Dendritic cell treated with granulocyte-macrophage colony-stimulating factor and Interleukin-4, amounts not matched to agents 40 ng/mL and 50 ng/mL, for 4 days (primary cell): ENCODE measurements around the gene USP37.

Experiments used
- H3K27ac Mint-ChIP-seq: one replicate; pipeline ENCODE4 v1.8.0; 2022; ENCODE audit warnings: mild to moderate bottlenecking, mixed read lengths
- H3K27me3 Mint-ChIP-seq: one replicate; pipeline ENCODE4 v1.8.0; 2022; ENCODE audit warnings: mild to moderate bottlenecking, mixed read lengths
- H3K36me3 Mint-ChIP-seq: one replicate; pipeline ENCODE4 v1.8.0; 2022; ENCODE audit warnings: low read depth, mixed read lengths
- H3K4me1 Mint-ChIP-seq: one replicate; pipeline ENCODE4 v1.8.0; 2022; ENCODE audit warnings: low read depth, mixed read lengths
- H3K4me3 Mint-ChIP-seq: one replicate; pipeline ENCODE4 v1.8.0; 2022; ENCODE audit warnings: mild to moderate bottlenecking, moderate library complexity, mixed read lengths
- H3K9me3 Mint-ChIP-seq: one replicate; pipeline ENCODE4 v1.8.0; 2022; ENCODE audit warnings: mixed read lengths
- intact Hi-C: fragments of 100-400 bp; cut with micrococcal nuclease; formaldehyde crosslinking; loops from one replicate; pipeline ENCODE4 v1.15.0; 2022

Gene USP37, protein sequence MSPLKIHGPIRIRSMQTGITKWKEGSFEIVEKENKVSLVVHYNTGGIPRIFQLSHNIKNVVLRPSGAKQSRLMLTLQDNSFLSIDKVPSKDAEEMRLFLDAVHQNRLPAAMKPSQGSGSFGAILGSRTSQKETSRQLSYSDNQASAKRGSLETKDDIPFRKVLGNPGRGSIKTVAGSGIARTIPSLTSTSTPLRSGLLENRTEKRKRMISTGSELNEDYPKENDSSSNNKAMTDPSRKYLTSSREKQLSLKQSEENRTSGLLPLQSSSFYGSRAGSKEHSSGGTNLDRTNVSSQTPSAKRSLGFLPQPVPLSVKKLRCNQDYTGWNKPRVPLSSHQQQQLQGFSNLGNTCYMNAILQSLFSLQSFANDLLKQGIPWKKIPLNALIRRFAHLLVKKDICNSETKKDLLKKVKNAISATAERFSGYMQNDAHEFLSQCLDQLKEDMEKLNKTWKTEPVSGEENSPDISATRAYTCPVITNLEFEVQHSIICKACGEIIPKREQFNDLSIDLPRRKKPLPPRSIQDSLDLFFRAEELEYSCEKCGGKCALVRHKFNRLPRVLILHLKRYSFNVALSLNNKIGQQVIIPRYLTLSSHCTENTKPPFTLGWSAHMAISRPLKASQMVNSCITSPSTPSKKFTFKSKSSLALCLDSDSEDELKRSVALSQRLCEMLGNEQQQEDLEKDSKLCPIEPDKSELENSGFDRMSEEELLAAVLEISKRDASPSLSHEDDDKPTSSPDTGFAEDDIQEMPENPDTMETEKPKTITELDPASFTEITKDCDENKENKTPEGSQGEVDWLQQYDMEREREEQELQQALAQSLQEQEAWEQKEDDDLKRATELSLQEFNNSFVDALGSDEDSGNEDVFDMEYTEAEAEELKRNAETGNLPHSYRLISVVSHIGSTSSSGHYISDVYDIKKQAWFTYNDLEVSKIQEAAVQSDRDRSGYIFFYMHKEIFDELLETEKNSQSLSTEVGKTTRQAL

DNA sequence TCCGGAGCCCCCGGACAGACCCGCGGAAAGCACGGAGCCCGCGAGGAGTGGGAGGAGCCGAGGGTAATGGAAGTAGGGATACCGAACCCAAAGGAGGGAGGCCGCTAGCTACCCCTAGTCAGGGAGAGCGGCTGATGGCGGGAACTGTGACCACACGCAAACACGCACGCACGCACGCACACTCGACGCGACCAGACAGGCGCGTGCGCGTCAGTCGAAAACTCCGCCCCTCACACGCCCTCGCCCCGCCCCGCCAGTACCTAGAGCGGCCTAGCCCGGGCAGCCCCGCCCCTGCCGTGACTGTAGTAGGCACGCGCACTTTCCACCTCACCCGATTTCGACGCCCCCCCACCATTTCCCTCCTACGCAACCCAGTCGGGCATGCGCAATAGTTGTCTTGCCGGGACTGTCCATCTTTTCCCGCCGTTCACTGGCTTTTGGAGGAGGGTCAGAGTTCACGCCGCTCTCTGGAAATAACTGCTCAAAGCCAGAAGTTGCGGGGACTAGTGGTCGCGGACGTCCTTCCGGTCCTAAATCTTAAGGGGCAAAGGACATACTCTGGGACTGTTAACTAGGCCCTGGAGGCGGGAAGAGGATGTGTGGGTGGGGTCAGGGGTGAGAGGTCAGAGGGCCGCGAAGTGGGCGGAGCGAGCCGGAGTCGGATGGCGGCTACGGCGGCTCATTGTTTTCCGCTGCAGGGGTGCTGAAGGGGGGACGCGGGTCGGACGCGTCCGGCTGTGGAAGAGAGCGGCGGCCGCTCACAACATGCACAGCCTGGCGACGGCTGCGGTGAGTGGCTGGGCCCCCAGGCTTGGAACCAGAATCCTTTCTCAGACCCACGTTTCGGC lies at the start of gene USP37, which contains the start of gene CNOT9:
Gene USP37 (minus strand): TSS at position 162 of the 848 bp plus-strand sequence. CDS start 9,698 bp downstream, outside the sequence.
Gene CNOT9 (plus strand): TSS at position 650 of the 848 bp plus-strand sequence. CDS start 116 bp downstream, at position 766.
- peak within 1 kb of the TSS; percentile 98 for H3K4me3 Mint-ChIP-seq
- no peaks in the 10 kb centered on the region for H3K27me3 Mint-ChIP-seq
- H3K27ac Mint-ChIP-seq, result peak within 1 kb of the TSS; percentile 99
- H3K4me1 Mint-ChIP-seq, result peaks cover 46% of the 10 kb centered on the region
- intact Hi-C loops, result loop anchor here (5.0 kb wide), 1 partner anchor 296 kb away; the partner anchor contains the start of genes AAMP and PNKD
- peaks cover 52% of the 10 kb centered on the region for H3K36me3 Mint-ChIP-seq
- H3K9me3 Mint-ChIP-seq, result no peaks in the 10 kb centered on the region

DNA sequence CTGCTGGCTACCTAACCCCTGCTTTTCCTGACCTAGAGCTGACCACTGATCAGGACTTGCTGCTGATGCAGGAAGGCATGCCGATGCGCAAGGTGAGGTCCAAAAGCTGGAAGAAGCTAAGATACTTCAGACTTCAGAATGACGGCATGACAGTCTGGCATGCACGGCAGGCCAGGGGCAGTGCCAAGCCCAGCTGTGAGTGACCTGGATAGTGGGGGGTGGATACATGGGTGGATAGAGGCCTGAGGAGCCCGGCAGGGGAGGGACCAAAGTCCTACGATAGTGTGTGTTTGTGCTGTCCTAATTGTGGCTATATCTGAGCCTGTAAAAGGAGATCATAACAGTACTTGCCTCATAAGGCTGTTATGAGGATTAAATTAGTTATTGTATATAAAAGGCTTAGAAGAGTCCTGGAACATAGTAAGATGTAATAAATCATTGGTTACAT lies 47.7 kb upstream of the USP37 start:
- no peaks in the 10 kb centered on the region for H3K4me1 Mint-ChIP-seq
- peaks cover 2% of the 10 kb centered on the region for H3K27me3 Mint-ChIP-seq
- intact Hi-C loops, result no loop called here
- no peaks in the 10 kb centered on the region for H3K36me3 Mint-ChIP-seq
- H3K4me3 Mint-ChIP-seq, result no peak overlapping the region
- H3K27ac Mint-ChIP-seq, result no peak overlapping the region
- H3K9me3 Mint-ChIP-seq, result no peaks in the 10 kb centered on the region

DNA sequence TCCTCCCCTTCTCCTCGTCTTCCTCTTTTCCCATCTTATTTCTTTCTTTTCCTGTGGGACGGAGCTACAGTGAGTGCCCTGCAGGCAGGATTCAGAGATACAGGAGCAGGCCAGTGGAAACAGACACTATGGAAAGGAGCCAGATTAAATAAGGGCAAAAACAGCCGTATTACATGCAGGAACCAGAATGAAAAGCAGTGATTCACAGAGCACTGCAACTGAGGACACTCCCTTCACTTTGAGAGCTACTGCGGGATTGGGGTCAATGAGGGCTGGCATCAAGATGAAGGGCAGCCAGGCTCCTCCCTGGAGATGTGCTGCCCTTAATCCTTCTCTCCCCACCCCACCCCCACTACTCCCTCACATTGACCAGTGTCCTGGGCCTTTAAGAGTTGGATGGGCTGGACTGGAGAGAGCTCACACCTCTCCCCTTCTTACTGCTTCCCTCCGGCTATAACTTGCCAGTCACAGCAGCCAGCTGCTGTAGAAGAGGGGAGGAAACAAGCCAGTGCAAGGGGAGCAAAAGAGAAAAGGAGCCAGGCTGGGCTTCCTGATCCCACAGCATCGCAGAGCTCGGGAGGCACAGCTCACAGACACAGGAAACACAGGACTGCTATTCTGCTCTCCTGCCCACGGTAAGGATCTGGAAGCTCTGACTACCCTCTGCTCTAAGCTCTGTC lies 39.4 kb upstream of the USP37 start, which contains the start of gene PLCD4:
Gene PLCD4 (plus strand): TSS at position 464 of the 680 bp plus-strand sequence. CDS start 7,841 bp downstream, outside the sequence.
- H3K36me3 Mint-ChIP-seq, result no peaks in the 10 kb centered on the region
- H3K4me3 Mint-ChIP-seq, result no peak within 1 kb of the TSS
- peaks cover 8% of the 10 kb centered on the region for H3K27me3 Mint-ChIP-seq
- no peaks in the 10 kb centered on the region for H3K9me3 Mint-ChIP-seq
- no peaks in the 10 kb centered on the region for H3K4me1 Mint-ChIP-seq
- intact Hi-C loops, result no loop called here
- H3K27ac Mint-ChIP-seq, result no peak within 1 kb of the TSS

DNA sequence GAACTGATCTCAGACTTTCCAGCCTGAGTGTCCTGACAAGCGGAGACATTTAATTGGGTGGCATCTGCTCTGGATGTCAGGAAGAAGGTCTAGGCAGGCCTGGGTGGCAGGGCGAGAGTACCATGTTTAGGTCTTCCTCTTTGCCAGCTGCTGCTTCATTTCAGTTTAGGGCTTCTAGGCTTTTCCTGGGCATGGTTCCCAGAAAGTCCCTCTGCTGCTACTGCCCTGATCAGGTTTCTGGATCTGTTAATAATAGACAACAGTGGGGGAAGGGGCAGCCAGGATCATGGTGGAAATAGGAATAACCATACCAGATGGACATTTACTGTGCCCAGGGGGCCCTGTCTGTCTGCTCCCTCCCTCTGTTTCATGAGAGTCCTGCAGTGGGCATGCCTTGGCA lies 37.3 kb upstream of the USP37 start:
- H3K27me3 Mint-ChIP-seq, result peaks cover 6% of the 10 kb centered on the region
- H3K9me3 Mint-ChIP-seq, result no peaks in the 10 kb centered on the region
- H3K4me3 Mint-ChIP-seq, result no peak overlapping the region
- H3K4me1 Mint-ChIP-seq, result no peaks in the 10 kb centered on the region
- intact Hi-C loops, result no loop called here
- no peak overlapping the region for H3K27ac Mint-ChIP-seq
- H3K36me3 Mint-ChIP-seq, result no peaks in the 10 kb centered on the region

DNA sequence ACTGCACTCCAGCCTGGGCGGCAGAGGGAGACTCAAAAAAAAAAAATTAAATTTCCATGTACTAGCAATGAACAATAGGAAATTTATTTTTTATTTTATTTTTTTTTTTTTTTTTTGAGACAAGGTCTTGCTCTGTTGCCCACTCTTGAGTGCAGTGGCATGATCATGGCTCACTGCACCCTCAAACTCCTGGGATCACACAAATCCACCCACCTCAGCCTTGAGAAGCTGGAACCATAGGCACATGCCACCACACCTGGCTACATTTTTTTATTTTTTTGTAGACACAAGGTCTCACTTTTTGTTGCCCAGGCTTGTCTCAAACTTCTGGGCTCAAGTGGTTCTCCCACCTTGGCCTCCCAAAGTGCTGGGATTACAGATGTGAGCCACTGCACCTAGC lies 17.4 kb upstream of the USP37 start:
- Mint-ChIP-seq H3K27ac (no peak overlapping the region), H3K36me3 (peaks cover 96% of the 10 kb centered on the region), H3K4me1 (no peaks in the 10 kb centered on the region), H3K27me3 (no peaks in the 10 kb centered on the region), H3K9me3 (no peaks in the 10 kb centered on the region), H3K4me3 (no peak overlapping the region)
- intact Hi-C loops, result no loop called here

DNA sequence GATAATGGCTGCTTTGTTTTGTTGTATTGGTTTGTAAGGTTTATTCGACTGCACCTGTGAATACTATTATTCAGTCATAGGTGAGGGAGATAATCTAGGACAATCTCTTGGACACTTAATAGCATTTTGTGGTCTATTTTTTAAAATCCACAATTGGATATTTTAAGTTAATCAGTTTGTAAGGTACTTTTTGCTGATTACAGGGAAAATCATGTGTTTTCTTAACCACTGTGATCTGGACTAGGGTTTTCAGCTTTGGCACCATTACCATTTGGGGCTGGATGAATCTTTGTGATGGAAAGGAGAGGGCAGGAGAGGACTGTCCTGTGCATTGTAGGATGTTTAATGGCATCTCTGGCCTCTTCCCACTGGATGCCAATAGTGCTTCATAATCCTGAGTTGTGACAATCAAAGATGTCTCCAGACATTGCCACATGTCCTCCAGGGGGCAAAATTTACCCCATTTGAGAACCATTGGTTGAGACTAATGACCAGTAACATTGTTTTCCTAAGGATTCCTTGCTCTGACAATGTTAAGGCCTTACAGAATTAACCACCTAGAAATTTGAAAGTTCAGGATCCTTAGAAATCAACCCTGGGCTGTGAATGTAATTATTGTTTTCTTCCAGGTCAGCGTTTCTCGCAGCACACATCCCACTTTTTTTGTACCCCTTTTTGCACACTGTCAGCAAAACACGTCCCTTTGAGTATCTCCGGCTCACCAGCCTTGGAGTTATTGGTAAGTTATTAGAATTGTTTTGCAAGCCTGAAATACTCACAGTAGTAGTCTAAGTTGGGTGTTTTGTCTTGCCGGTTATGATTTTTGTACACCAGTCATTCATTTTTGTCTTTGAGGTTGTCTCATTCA lies 16.1 kb upstream of the USP37 start:
- intact Hi-C loops, result no loop called here
- no peaks in the 10 kb centered on the region for H3K4me1 Mint-ChIP-seq
- no peaks in the 10 kb centered on the region for H3K27me3 Mint-ChIP-seq
- no peak overlapping the region for H3K27ac Mint-ChIP-seq
- H3K9me3 Mint-ChIP-seq, result no peaks in the 10 kb centered on the region
- H3K36me3 Mint-ChIP-seq, result peaks cover 95% of the 10 kb centered on the region
- H3K4me3 Mint-ChIP-seq, result no peak overlapping the region

DNA sequence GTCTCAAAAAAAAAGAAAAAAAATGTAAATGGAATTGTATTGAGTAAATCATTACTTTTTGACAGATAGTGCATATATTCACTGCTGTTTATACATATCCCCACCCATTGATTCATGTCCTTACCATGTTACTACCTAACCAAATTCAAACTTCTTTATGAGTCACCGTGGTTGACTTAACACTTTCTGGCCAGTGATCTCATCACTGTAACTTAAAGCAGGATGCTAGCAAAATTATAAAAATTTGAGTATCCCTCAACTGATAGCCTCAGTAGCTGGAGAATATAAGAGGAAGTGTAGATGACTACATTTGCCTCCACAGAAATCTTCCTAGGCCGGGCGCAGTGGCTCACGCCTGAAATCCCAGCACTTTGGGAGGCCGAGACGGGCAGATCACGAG lies 13.9 kb upstream of the USP37 start:
- Mint-ChIP-seq H3K9me3 (no peaks in the 10 kb centered on the region), H3K27ac (no peak overlapping the region), H3K4me3 (no peak overlapping the region), H3K36me3 (peaks cover 74% of the 10 kb centered on the region), H3K27me3 (no peaks in the 10 kb centered on the region), H3K4me1 (peaks cover 5% of the 10 kb centered on the region)
- intact Hi-C loops, result no loop called here

DNA sequence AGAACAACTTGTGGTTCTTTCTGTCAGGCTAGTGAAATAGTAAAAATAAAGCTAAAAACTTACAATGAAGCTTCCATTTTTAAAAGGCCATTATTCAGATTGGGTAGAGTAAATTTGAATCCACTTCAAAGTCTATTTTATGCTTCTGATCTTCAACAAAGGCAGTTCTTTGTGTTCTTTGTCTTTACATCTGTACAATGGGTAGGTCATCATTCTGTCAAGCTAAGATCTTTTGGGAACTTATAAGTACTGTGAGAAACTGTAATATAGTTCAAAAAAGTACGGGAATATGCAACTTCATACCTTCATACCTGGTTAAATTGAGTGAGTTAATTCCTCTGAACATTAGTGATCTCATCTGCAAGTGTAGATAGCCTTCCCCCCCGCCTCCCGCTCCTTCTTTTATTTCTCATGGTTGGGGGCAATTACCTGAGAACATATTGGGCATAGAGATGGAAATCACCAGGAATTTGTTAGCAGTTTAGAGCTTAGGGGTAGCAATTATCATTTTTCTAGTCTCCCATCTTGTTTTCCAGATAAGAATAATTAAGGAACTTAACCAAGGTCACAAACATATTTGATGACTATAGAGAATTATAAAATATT lies 10.2 kb upstream of the USP37 start:
- intact Hi-C loops, result no loop called here
- H3K36me3 Mint-ChIP-seq, result peaks cover 69% of the 10 kb centered on the region
- H3K4me3 Mint-ChIP-seq, result no peak overlapping the region
- peaks cover 5% of the 10 kb centered on the region for H3K4me1 Mint-ChIP-seq
- no peak overlapping the region for H3K27ac Mint-ChIP-seq
- no peaks in the 10 kb centered on the region for H3K27me3 Mint-ChIP-seq
- no peaks in the 10 kb centered on the region for H3K9me3 Mint-ChIP-seq

DNA sequence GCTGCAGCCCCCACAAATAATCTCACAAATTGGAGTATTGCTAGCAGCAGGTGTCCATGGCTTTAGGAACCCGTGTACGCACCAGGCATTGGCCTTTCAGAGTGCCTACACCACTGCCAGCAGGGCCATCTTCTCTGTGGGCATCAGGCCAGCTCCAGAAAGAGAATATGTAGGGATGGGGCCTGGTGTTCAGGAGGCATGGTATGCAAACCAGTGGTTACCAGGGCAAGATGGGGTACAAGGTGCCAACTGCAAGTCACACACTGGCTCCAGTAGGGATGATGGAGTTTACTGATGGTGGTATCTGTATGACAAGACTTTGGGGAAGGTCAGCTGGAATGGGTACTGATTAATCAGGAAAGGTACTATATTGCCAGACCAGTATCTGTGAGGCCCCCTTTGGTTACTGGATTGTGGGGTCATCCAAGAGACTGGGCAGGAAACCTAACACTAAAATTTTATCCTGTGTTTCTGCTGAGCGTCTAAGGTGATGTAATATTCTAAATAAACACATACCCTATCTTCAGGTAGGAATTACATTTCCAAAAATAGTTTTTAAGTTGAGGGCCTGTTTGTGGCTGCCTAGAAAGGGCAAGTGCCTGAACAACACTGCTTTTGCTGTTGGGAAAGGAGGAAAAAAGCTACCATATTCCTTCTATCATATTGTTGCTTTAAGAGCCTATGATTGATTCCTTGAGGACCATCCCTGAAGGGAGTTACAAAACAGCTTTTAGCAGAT lies 9.5 kb upstream of the USP37 start:
- Mint-ChIP-seq H3K4me1 (peaks cover 5% of the 10 kb centered on the region), H3K36me3 (peaks cover 67% of the 10 kb centered on the region), H3K27ac (no peak overlapping the region)

DNA sequence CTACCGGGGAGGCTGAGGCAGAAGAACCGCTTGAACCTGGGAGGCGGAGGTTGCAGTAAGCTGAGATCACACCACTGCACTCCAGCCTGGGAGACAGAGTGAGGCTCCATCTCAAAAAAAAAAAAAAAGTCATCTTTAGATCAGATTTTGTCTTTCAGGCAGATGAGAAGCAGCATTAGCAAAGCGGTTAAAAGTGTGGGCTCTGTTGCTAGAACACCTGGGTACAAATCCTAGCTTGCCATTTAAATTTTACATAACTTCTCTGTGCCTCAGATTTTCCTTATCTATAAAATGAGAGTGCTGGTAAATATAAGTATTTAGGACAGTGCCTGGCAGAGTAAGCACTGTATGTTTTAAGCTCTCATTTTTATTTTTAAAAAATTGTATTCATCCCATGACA lies 8.7 kb upstream of the USP37 start:
- H3K4me1 Mint-ChIP-seq, result peaks cover 5% of the 10 kb centered on the region
- intact Hi-C loops, result no loop called here

More for the DNA sequence above, 9.5 kb upstream of the USP37 start:
- no peak overlapping the region for H3K4me3 Mint-ChIP-seq
- intact Hi-C loops, result no loop called here
- no peaks in the 10 kb centered on the region for H3K27me3 Mint-ChIP-seq
- H3K9me3 Mint-ChIP-seq, result no peaks in the 10 kb centered on the region

DNA sequence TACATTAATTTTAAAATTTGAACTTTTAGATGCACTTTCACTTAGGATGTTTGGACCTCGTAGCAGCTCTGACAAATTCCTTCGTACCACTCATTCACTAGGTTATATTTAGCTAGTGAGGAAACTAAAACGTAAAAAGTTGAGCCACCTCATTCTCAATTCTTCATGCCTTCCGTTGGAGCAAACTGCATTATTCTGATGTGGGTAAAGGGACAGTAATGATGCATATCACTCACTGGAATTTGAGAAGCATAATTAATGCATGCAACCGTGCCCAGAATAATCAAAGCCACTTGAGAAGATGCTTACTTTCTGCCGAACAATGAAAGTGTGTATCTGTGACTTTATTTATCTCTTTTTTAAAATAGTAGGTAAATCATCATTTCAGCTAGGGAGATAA lies 2.7 kb upstream of the USP37 start:
- H3K27ac Mint-ChIP-seq, result peak overlapping the region; percentile 99
- H3K4me1 Mint-ChIP-seq, result peaks cover 46% of the 10 kb centered on the region
- no peak overlapping the region for H3K4me3 Mint-ChIP-seq
- peaks cover 61% of the 10 kb centered on the region for H3K36me3 Mint-ChIP-seq
- intact Hi-C loops, result no loop called here
- H3K9me3 Mint-ChIP-seq, result no peaks in the 10 kb centered on the region
- H3K27me3 Mint-ChIP-seq, result no peaks in the 10 kb centered on the region

More for the DNA sequence above, 8.7 kb upstream of the USP37 start:
- no peaks in the 10 kb centered on the region for H3K9me3 Mint-ChIP-seq
- H3K36me3 Mint-ChIP-seq, result peaks cover 67% of the 10 kb centered on the region
- no peak overlapping the region for H3K27ac Mint-ChIP-seq
- no peak overlapping the region for H3K4me3 Mint-ChIP-seq
- H3K27me3 Mint-ChIP-seq, result no peaks in the 10 kb centered on the region
